ENCODE results near the gene CEP41.
A peak's percentile ranks its signal among the peaks of the same experiment; 100 is the strongest.
"Not testable (repeated sequence)": the region's sequence is repeated elsewhere in the genome, so short reads cannot be mapped to it uniquely, and the experiment has no call there.

CEP41 gene

DNA sequence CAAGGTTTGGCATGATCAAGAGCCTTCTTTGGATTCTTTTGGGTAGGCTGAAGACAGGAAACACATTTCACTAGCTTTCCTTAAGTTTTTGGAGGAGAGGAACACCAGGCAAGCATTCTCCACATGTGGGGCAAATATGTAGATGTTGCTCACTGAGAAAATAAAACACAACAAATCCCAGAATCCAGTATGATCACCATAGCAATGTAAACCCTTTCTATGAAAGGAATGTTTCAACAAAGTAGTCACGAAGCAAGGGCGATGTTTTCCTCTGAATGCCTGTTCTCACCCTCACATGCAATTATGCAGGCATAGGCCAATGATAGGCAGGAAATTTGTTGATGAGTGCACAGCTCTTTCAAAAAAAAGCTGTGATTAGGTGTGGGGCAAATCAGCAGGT, 20.5 kb upstream of the CEP41 start:
- no peak for DNase-seq
- no peak for ATAC-seq

DNA sequence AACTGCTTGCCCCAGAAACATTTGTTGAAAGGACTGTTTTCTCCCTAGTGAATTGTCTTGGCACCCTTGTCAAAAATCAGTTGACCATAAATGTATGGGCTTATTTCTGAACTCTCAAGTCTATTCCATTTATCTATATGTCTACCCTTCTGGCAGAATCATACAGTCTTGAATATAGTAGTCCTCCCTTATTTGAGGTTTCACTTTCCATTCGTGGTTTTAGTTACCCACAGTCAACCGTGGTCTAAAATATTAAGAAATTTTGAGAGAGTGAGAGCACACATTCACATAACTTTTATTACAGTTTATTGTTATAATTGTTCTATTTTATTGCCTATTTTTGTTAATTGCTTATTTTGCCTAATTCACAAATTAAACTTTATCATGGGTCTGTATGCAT, 17.4 kb upstream of the CEP41 start:
- no peak for DNase-seq

DNA sequence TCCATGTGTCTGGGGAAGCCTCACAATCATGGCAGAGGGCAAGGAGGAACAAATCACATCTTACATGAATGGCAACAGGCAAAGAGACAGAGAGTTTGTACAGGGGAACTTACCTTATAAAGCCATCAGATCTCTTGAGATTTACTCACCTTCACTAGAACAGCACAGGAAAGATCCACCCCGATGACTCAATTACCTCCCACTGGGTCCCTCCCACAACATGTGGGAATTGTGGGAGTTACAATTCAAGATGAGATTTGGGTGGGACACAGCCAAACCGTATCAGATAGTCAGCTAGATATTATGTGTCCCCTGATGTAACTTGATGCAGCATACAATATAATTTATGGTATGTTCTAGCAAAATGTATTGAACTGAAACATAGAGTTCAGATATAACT, 14.1 kb upstream of the CEP41 start:
- DNase-seq: no peak
- no peak for ATAC-seq

More for the DNA sequence above, 17.4 kb upstream of the CEP41 start:
- ATAC-seq: peak; percentile 59

DNA sequence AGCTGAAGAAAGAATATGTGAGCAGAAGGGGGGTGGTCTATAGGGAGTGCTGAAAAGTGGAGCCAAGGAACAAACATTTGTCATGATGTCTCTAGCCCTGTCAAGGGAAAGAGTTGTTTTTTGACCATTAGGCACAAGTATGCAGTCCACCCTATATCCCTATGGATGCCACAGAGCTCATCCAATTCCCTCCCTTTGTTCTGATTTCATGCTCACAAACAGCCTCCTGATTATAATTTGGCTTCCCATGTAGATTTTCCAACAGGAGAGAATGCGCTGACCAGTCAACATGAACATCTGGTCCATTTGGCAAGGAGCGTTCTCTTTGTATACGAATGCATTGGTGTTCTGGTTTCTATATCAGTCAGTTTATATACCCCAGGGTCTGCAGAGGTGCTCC, 12.1 kb upstream of the CEP41 start:
- ATAC-seq (no peak), DNase-seq (no peak)

DNA sequence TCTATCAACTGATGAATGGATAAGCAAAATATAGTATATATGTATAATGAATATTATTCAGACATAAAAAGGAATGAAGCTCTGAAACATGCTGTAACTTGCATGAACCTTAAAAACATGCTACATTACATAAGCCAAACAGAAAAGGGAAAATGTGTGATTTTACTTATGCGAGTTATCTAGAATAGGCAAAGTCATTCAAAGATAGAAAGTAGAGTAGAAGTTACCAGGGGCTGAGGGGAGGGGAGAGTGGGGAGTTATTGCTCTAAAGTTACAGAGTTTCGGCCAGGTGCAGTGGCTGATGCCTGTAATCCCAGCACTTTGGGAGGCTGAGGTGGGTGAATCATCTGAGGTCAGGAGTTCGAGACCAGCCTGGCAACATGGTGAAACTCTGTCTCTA, 10.5 kb upstream of the CEP41 start:
- ATAC-seq, DNase-seq: not testable (repeated sequence)

DNA sequence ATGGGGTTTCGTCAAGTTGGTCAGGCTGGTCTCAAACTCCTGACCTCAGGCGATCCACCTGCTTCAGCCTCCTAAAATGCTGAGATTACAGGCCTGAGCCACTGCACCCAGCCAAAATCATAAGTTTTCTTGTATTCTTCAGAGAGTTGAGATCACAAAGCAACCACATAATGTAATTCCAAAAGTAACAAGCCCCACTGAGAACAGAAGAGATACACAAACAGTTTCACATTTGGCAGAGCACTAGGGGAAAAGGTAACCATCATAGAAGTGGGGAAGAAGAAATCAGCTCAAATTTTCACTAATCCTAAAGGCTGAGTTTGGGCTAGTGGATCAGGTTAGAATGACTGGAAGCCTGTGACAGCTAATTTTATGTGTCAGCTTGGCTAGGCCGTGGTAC, 5.4 kb upstream of the CEP41 start:
- DNase-seq (no peak), ATAC-seq (no peak)

DNA sequence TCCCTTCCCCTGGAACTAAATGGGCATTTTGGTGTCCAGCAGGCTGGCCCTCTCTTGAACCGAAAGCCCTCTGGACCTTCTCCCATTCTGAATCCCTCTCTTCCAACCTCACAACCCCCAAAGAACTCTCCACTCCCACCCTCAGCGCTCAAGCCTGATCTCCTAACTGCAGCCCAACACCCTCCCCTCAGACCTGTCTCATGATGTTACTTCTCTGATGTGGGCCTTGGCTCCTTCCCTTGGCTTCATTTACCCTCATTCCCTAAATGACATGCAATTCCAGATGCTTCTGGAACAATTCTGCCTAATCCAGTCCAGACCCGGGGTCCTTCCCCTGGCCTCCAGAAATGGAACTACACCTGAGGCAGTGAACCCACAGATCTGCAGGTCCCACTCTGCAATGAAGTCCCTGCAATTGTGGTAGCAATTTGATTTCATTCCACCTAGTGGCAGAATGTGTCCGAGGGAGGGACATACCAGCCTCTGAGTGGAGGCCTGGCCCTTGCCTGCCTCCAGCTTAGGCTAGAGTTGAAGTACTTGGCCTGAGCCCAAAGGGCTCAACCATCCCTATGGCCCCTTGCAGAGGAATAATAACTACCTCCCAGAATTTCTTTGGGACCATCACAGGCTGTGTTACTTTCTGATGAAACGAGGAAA, 4.1 kb upstream of the CEP41 start:
- ATAC-seq (no peak), DNase-seq (no peak)

DNA sequence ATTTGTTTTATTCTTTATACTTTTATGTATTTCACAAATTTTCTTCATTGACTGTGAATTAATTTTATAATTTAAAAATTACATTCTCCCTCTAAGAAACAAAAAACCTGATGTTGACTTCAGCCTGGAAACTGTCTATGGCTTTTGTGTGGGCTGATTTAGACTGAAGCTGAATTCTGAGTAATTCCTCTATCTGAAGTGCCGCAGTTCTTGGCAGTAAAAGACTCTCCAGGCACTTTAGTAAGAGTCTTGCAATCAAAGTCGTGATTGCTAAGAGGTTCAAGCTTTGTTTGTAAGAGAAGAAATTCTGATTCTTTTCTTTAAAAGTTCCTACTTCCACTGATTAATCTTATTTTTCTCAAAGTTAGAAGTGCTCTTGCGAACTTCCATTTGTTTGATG, 3.4 kb upstream of the CEP41 start:
- ATAC-seq (no peak), DNase-seq (no peak)

DNA sequence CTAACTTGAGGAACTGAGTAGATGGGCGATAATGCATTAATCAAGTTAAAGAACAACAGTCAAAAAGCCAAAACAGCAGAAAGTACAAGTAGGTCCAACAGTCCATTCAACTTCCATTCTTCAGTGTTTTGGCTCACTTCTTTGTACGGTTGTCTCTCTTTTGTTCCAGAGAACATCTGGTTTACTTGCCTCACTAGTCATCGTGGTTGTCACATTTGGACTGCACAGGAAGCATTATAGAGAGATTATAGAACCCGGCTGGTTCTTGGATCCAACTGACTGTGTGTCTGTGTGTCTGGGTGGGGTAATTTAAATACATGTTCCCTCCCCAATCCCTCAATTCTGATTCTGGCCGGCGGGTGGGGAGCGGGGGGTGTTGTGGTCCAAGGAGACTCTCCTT, 1.8 kb upstream of the CEP41 start:
- DNase-seq (no peak), ATAC-seq (no peak)

DNA sequence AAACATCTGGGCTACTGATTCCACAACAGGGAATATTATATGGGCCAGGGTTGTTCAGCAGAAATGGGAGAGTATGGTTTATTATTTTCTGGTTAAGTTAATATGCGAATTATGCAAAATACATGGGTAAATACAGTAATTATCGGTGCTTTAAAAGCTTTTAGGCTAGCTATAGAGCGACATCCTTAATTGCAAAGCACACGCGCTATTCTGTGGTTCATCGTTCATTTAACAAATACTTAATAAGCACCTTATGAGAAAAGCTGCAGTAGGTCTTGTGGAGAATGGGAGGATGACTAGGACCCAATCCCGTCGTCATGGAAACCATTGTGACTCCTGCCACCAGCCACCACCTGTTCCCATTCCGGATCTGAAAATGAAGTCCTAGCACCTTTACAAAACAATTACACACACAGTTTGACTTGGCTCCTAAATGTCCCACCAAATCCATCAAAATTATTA, 623 bp upstream of the CEP41 start:
- no peak for ATAC-seq
- no peak for DNase-seq

DNA sequence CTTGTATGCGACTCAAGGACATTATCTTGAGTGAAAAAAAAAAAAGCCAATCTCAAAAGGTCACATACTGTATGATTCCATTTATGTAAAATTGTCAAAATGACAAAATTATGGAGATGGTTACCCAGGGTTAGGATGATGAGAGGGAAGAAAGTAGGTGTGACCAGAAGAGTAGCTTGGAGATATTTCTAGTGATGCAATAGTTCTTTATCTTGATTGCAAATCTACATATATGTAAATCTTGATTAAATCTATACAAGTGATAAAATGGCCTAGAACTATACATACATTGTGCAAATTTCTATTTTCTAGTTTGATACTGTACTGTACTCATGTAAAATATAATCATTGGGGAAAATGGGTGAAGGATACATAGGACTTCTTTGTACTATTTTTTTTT, 4.6 kb downstream of the CEP41 start:
- no peak for DNase-seq
- ATAC-seq: no peak

DNA sequence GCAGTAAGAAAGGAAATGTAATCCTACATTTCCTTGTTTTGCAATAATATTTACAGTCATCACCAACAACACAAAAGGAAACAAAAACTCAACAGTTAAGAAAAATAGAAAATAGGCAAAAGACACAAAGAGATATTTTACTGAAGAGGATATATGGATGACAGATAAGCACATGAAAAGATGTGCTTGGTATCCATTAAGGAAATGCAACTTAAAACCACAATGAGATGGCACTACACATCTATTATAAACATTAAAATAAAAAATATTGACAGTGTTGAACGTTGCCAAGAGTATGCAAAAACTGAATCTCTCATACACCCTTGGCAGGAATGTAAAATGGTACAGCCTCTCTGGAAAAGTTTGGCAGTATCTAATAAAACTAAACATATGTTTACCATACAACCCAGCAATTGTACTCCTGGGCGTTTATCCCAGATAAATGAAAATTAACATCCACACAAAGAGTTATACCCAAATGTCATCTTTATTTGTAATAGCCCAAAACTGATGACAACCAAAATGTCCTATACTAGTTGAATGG, 5.4 kb downstream of the CEP41 start:
- no peak for ATAC-seq

DNA sequence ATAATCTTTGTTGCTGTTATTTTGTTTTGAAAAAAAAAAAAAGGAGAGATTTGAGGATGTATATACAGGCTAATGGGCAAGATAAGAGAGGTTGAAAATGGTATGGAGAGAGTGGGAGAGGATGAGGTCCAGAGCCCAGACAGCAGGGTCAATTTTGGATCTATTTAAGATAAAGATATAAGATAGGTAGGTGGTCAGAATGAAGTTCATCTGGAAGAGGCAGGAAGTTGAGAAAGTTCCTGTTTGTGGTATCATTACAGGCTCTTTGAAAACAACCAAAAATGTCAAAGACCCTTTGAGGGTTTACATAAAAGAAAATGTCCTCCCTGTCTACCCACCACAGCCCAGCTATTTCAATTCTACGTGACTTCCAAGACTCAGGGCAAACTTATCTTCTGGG, 7.5 kb downstream of the CEP41 start:
- DNase-seq (no peak), ATAC-seq (no peak)

More for the DNA sequence above, 5.4 kb downstream of the CEP41 start:
- DNase-seq: no peak

DNA sequence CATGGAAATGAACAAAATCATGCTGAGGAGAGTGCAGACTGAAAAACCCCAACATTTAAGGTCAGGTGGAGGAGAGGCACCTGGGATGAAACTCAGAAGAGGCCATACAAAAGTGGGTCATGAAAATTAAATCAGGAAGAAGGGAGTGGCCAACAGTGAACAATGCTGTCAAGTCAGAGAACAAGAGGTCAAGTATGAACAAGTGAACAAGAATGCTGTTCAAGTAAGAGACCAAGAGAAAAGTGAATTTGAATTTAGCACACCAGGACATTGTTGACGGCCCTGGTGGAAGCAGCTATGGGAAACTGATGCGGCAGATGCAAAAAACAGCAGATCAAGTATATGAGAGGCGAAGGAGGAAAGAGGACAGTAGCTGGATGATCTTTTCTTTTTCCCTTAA, 7.9 kb downstream of the CEP41 start:
- DNase-seq (no peak), ATAC-seq (no peak)

DNA sequence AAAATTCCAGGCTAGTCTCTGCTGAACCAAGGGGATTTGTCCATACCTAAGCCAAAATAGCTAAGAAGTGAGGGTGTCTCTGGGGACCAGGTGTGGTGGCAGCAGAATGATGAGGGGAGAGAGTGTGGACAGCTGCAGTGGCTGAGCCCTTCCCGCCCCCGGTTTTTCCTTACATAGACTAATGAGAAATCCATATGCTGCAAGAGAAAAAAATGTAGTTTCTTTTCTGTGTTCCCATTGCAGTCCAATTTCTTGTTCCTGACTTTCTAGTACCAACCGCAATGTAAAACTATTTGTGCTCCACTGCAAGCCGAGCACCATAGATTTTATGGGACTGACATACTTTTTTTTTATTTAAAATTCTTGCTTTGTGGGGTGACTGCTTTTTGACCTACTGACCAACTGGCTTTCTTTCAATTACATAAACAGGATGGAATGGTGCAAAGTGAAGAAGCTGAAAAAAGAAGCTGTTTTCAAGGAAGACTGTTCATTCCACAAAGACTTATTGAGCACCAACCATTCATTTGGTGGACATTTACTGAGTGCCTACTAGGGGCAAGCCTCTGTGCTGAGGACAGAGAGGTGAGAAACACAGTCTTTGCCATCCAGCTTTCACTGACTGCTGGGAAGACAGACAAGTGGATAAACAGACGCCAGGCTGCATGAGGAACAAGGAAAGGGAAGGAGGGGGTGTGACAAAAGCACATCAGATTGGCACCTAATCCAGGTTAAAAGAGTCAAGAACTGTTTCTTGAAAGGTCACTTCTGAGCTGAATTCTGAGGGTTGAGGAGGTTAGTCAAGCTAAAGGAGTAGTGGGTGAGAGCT, 9.8 kb downstream of the CEP41 start:
- ATAC-seq: no peak
- DNase-seq: no peak

DNA sequence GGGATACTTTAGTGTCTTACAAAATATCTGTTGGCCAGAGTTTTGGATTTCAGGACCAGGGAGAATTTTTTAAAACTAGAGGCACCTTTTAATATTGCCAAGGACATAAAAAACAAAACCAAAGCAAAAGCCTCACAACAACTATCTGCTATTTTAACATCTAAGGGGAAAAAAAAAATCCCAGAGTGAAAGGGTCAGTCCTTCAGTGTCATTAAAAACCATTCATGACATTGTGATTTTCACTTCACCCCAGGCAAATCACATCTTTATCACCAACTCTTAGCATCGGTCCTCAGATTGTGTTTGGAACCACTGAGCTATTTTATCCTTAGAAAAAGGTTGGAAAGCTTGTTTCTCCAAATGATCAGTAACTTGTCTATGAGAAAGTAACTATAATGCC, 10.7 kb downstream of the CEP41 start:
- ATAC-seq (no peak), DNase-seq (no peak)

DNA sequence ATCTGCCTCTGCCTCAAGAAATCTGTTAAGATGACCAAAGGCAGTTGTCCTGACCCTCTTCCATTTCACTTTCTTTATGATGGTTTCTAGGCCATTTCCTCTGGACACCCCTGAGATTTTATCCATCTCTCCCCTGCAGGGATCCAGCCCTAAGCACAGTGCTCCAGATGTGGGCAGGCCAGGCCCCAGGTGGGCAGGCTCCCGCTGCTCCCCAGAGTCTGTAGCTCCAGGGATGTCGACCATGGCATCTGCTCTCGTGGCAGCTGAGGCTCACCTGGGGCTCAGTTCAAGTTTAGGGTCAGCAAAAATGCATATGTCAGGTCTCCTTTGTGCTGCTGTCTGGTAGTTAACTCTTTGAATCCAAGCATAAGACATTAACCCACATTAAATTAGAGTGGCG, 11.8 kb downstream of the CEP41 start:
- DNase-seq (no peak), ATAC-seq (no peak)

DNA sequence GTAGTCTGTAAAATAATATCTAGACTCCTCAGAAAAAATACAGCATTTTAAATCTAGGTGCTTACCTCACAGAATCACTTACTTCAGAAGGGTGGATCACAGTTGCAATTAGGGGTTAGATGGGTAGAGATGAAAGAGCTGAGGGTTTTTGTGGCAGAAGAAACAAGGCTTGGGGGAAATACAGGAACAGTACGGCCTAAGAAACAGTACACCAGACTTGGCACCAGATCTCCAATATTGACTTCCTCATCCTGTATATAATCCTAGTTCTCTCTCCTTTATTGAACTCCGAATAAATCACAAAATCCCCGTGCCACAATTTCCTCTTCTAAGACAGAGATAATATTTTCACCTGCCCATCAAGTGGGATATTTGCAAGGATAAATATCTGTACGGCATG, 14.3 kb downstream of the CEP41 start:
- no peak for DNase-seq
- no peak for ATAC-seq

DNA sequence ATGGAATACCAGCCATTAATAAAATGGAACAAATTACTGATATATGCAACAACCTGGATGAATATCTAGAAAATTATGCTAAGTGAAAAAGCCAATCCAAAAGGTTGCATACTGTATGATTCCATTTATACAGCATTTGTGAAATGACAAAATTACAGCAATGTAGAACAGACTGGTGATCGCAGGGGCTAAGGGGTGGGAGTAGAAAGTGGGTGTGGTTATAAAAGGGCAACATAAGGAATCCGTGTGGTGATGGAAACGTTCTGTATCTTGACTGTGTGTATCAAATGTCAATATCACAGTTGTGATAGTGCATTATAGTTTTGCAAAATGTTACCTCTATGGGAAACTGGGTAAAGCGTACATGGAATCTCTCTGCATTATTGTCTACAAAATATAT, 15.0 kb downstream of the CEP41 start:
- ATAC-seq: peak; percentile 12

DNA sequence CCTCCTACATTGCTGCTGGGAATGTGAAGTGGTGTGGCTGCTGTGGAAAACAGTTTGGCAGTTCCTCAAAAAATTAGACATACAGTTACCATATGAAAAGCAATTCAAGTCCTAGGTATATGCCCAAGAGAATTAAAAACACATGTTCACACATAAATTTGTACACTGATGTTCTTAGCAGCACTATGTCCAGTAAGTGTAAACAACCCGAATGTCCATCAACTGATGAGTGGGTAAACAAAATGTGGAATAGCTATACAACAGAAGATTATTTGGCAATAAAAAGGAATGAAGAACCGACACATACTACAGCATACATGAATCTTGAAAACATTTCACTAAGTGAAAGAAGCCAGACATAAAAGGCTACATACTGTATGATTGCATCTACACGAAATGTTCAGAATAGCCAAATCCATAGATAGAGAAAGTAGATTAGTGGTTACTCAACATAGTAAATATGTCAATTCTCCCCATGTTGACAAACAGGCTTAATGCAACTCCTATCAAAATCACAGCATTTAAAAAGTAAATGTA, 17.2 kb downstream of the CEP41 start:
- ATAC-seq (no peak), DNase-seq (no peak)

More for the DNA sequence above, 15.0 kb downstream of the CEP41 start:
- DNase-seq: no peak

DNA sequence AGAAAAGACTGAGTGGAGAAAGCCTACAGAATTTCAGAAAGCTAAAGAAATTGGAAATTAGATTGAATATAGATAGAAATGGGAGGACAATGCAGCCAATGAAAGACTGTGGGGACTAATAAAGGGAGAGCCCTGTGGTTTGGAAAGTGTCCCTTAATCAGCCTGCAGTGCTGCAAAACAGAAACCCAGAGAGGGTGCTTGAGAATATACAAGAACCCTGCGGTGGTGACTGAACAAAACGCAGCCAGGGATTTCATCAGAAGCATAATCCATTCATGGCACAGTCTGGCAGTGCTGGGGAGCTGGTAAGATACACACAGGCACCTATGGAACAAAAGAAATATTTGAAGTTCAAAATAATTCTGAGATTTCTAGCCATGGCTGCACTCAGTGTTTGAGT, 19.1 kb downstream of the CEP41 start:
- ATAC-seq (peak; percentile 42), DNase-seq (no peak)

DNA sequence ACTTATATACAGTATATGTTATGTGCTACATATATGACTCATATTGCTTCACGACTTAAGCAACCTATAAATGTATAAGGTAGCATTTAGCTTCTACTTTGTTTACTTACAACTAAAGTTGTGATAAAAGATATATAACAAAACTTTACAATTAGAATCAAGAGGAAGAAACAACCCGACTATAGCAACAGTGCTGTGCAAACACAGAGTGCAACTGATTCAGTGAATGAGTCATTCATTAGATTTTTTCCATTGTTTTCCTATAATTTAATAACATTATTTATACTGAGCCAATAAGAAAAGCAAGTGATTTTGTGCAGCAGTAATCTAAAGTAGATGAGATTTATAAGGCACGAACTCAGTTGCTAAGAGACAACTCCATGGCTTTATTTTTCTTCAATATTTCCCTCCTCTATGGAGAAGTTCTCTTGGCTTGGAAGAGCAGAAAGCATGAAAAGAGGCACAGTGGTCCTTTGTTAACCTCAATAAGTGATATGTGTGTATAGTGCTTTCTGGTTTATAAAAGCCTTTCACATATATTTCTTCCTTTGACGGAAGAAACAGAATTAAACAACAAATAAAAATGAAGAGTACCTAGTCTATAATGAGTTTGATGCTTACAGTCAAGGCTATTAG, 19.8 kb downstream of the CEP41 start:
- DNase-seq: no peak

DNA sequence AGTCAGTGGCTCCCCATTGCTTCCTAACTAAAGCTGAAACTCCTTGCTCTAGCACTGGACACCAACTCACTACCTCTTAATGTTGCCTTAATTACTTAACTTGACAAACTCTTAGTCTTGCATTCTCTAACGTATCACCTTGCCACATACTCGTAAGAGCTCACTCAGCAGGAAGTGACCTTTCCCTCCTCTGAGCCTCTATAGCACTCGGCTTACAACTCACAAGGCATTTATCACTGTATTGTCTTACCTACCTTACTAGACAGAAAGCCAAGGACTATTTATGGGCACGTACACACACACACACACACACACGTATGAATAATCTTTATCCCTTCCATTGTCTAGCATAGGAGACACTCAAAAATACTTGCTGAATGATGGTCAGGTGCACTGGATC, 21.2 kb downstream of the CEP41 start:
- no peak for DNase-seq
- peak; percentile 87 for ATAC-seq

More for the DNA sequence above, 19.8 kb downstream of the CEP41 start:
- no peak for ATAC-seq

All from stimulated activated naive CD8-positive, alpha-beta T cell treated with anti-CD3 and anti-CD28 coated beads, Interleukin-15, Interleukin-2, amounts not matched to agents 100 U/mL and 50 U/mL, for 24 hours (primary cell).